ENCODE measurements around the gene PIP5K1B. TPM values are rescaled to one million over a fixed set of nuclear protein-coding genes. Genes with fewer than 3 reads are reported as not detected.

Gene PIP5K1B
- total RNA-seq, 1 experiment from 2014 or later = not detected

- in situ Hi-C loops (cut with HindIII; ENCODE audit: low pct_unique_long_range_greater_than_20kb, low sequenced_read_pairs) = no loop called here
- no peak for TF ChIP-seq CTCF (IDR thresholded peaks at IDR 0.05)
- Histone ChIP-seq H3K4me1 (ENCODE audit: control insufficient read depth, insufficient read depth, low read length) (no peaks in the 10 kb centered on the region; the same call in 1 of the 2 replicates), H3K36me3 (ENCODE audit: control insufficient read depth, insufficient read depth, low read length) (no peaks in the 10 kb centered on the region), H3K27ac (ENCODE audit: low read length) (no peak overlapping the region), H3K4me3 (ENCODE audit: low read depth in 2 of 2, low read length in 2 of 2) (no peak overlapping the region), H3K27me3 (ENCODE audit: control insufficient read depth, insufficient read depth, low read length) (peaks cover 11% of the 10 kb centered on the region), H3K9me3 (ENCODE audit: control insufficient read depth, insufficient read depth, low read depth, low read length) (no peaks in the 10 kb centered on the region)
- intact Hi-C loops (cut with micrococcal nuclease; ENCODE audit: unreplicated experiment) = no loop called here
- BruUV-seq (replicated peaks) = no TSS peak
- ChIA-PET POLR2A (no interaction called here), CTCF (no interaction called here)
- no peak for DNase-seq (ENCODE audit: low read depth, low spot score)
- ATAC-seq = no peak
Measured at GRCh38 chr9:68710111-68710471, 5.1 kb downstream of the PIP5K1B start.

- H3K4me3 ChIP-seq (ENCODE audit: low read depth in 2 of 2, low read length in 2 of 2) = no peak overlapping the region
- peaks cover 11% of the 10 kb centered on the region for H3K27me3 ChIP-seq (ENCODE audit: control insufficient read depth, insufficient read depth, low read length)
- H3K27ac ChIP-seq (ENCODE audit: low read length) = no peak overlapping the region
- TF ChIP-seq TCF7L2 (IDR thresholded peaks at IDR 0.05; ENCODE audit: low read depth, low read length) = no peak
- no peak for TF ChIP-seq POLR2AphosphoS5 (IDR thresholded peaks at IDR 0.05; ENCODE audit: low read depth, low read length)
- no peak for TF ChIP-seq CTCF (IDR thresholded peaks at IDR 0.05)
- TF ChIP-seq SIN3A (IDR thresholded peaks at IDR 0.05; ENCODE audit: borderline replicate concordance, insufficient read depth, low read depth, low read length) = no peak
- no peak for TF ChIP-seq REST (IDR thresholded peaks at IDR 0.05; ENCODE audit: insufficient read depth in 1 of 2, low read depth in 2 of 2, low read length in 1 of 2)
- H3K9me3 ChIP-seq (ENCODE audit: control insufficient read depth, insufficient read depth, low read depth, low read length) = no peaks in the 10 kb centered on the region
- H3K4me1 ChIP-seq (ENCODE audit: control insufficient read depth, insufficient read depth, low read length) = no peaks in the 10 kb centered on the region
- DNase-seq (ENCODE audit: low read depth, low spot score) = no peak
- ATAC-seq = no peak
- CTCF ChIA-PET = no interaction called here
- intact Hi-C loops (cut with micrococcal nuclease; ENCODE audit: unreplicated experiment) (no loop called here), in situ Hi-C loops (cut with HindIII; ENCODE audit: low pct_unique_long_range_greater_than_20kb, low sequenced_read_pairs) (no loop called here)
- POLR2A ChIA-PET = no interaction called here
- no TSS peak for BruUV-seq (replicated peaks)
- H3K36me3 ChIP-seq (ENCODE audit: control insufficient read depth, insufficient read depth, low read length) = no peaks in the 10 kb centered on the region
Measured at GRCh38 chr9:68711281-68711680, 6.2 kb downstream of the PIP5K1B start.

- ChIA-PET CTCF (no interaction called here), POLR2A (no interaction called here)
- Histone ChIP-seq H3K4me3 (ENCODE audit: low read depth in 2 of 2, low read length in 2 of 2) (no peak overlapping the region), H3K36me3 (ENCODE audit: control insufficient read depth, insufficient read depth, low read length) (no peaks in the 10 kb centered on the region), H3K27me3 (ENCODE audit: control insufficient read depth, insufficient read depth, low read length) (peaks cover 5% of the 10 kb centered on the region), H3K27ac (ENCODE audit: low read length) (no peak overlapping the region), H3K9me3 (ENCODE audit: control insufficient read depth, insufficient read depth, low read depth, low read length) (no peaks in the 10 kb centered on the region), H3K4me1 (ENCODE audit: control insufficient read depth, insufficient read depth, low read length) (no peaks in the 10 kb centered on the region)
- DNase-seq (ENCODE audit: low read depth, low spot score) (no peak), ATAC-seq (no peak)
- in situ Hi-C loops (cut with HindIII; ENCODE audit: low pct_unique_long_range_greater_than_20kb, low sequenced_read_pairs) (no loop called here), intact Hi-C loops (cut with micrococcal nuclease; ENCODE audit: unreplicated experiment) (no loop called here)
- no TSS peak for BruUV-seq (replicated peaks)
- TF ChIP-seq CTCF (IDR thresholded peaks at IDR 0.05) = no peak
- TF ChIP-seq SIN3A (IDR thresholded peaks at IDR 0.05; ENCODE audit: borderline replicate concordance, insufficient read depth, low read depth, low read length) = no peak
- no peak for TF ChIP-seq POLR2AphosphoS5 (IDR thresholded peaks at IDR 0.05; ENCODE audit: low read depth, low read length)
- no peak for TF ChIP-seq TCF7L2 (IDR thresholded peaks at IDR 0.05; ENCODE audit: low read depth, low read length)
- TF ChIP-seq REST (IDR thresholded peaks at IDR 0.05; ENCODE audit: insufficient read depth in 1 of 2, low read depth in 2 of 2, low read length in 1 of 2) = no peak
Measured at GRCh38 chr9:68711932-68712331, 6.9 kb downstream of the PIP5K1B start.
